ENCODE data around the gene FPR3.

DNA sequence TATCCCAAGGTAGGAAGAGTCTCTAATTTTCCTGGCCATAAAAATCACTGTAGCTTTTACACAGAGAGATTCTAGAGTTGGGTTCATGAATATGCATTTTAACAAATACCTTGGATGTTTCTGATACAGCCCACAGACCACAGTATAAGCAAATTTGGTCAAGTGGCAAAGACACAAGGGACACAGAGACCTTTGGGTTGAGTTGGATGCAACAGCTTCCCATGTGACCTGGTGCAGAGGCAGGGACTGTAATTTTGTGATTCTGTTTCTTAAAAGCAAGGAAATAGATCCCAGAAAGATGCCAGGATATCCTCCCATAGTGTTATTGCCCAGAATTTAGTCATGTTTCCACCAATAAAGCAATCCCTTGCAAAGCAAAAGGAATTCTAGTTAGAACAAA lies 27.0 kb downstream of the FPR3 start:
- TF ChIP-seq EP300 (IDR thresholded peaks at IDR 0.05; ENCODE audit: low read depth): no peak
- TF ChIP-seq, protein P1, sequence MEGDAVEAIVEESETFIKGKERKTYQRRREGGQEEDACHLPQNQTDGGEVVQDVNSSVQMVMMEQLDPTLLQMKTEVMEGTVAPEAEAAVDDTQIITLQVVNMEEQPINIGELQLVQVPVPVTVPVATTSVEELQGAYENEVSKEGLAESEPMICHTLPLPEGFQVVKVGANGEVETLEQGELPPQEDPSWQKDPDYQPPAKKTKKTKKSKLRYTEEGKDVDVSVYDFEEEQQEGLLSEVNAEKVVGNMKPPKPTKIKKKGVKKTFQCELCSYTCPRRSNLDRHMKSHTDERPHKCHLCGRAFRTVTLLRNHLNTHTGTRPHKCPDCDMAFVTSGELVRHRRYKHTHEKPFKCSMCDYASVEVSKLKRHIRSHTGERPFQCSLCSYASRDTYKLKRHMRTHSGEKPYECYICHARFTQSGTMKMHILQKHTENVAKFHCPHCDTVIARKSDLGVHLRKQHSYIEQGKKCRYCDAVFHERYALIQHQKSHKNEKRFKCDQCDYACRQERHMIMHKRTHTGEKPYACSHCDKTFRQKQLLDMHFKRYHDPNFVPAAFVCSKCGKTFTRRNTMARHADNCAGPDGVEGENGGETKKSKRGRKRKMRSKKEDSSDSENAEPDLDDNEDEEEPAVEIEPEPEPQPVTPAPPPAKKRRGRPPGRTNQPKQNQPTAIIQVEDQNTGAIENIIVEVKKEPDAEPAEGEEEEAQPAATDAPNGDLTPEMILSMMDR (IDR thresholded peaks at IDR 0.05): no peak
- no peak for TF ChIP-seq POLR2AphosphoS5 (IDR thresholded peaks at IDR 0.05)

All from transverse colon (tissue), 4 donors.